Mononuclear cell (primary cell): ENCODE measurements around the gene DIP2B. TPM values are rescaled to one million over a fixed set of nuclear protein-coding genes. Genes with fewer than 3 reads are reported as not detected.
"Not testable (repeated sequence)": the region's sequence is repeated elsewhere in the genome, so short reads cannot be mapped to it uniquely, and the experiment has no call there.

Experiments used
- H3K27me3 ChIP-seq: 2 replicates; pipeline ENCODE4 v1.6.0; 2011; ENCODE audit warnings: low read length, control low read depth; ENCODE audit not compliant: insufficient read depth
- H3K4me1 ChIP-seq: 2 replicates; pipeline ENCODE4 v1.5.1; 2011; ENCODE audit warnings: mild to moderate bottlenecking, low read length, control low read depth; ENCODE audit not compliant: insufficient read depth
- H3K4me3 ChIP-seq: 2 replicates; pipeline ENCODE4 v1.5.1; 2011; ENCODE audit warnings: mild to moderate bottlenecking, low read length, moderate library complexity
- H3K9me3 ChIP-seq: 2 replicates; pipeline ENCODE4 v1.5.1; 2011; ENCODE audit warnings: low read depth, mild to moderate bottlenecking, control low read depth, low read length
- total RNA-seq: library from RNA; depleted of rRNA; stranded (reverse); fragments of >200 nt; gene quantifications from one replicate; pipeline ENCODE4 v1.2.3, GENCODE V29; 2012

DIP2B gene, protein sequence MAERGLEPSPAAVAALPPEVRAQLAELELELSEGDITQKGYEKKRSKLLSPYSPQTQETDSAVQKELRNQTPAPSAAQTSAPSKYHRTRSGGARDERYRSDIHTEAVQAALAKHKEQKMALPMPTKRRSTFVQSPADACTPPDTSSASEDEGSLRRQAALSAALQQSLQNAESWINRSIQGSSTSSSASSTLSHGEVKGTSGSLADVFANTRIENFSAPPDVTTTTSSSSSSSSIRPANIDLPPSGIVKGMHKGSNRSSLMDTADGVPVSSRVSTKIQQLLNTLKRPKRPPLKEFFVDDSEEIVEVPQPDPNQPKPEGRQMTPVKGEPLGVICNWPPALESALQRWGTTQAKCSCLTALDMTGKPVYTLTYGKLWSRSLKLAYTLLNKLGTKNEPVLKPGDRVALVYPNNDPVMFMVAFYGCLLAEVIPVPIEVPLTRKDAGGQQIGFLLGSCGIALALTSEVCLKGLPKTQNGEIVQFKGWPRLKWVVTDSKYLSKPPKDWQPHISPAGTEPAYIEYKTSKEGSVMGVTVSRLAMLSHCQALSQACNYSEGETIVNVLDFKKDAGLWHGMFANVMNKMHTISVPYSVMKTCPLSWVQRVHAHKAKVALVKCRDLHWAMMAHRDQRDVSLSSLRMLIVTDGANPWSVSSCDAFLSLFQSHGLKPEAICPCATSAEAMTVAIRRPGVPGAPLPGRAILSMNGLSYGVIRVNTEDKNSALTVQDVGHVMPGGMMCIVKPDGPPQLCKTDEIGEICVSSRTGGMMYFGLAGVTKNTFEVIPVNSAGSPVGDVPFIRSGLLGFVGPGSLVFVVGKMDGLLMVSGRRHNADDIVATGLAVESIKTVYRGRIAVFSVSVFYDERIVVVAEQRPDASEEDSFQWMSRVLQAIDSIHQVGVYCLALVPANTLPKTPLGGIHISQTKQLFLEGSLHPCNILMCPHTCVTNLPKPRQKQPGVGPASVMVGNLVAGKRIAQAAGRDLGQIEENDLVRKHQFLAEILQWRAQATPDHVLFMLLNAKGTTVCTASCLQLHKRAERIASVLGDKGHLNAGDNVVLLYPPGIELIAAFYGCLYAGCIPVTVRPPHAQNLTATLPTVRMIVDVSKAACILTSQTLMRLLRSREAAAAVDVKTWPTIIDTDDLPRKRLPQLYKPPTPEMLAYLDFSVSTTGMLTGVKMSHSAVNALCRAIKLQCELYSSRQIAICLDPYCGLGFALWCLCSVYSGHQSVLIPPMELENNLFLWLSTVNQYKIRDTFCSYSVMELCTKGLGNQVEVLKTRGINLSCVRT (N-terminal part only)
- total RNA-seq: 39.9 TPM

DNA sequence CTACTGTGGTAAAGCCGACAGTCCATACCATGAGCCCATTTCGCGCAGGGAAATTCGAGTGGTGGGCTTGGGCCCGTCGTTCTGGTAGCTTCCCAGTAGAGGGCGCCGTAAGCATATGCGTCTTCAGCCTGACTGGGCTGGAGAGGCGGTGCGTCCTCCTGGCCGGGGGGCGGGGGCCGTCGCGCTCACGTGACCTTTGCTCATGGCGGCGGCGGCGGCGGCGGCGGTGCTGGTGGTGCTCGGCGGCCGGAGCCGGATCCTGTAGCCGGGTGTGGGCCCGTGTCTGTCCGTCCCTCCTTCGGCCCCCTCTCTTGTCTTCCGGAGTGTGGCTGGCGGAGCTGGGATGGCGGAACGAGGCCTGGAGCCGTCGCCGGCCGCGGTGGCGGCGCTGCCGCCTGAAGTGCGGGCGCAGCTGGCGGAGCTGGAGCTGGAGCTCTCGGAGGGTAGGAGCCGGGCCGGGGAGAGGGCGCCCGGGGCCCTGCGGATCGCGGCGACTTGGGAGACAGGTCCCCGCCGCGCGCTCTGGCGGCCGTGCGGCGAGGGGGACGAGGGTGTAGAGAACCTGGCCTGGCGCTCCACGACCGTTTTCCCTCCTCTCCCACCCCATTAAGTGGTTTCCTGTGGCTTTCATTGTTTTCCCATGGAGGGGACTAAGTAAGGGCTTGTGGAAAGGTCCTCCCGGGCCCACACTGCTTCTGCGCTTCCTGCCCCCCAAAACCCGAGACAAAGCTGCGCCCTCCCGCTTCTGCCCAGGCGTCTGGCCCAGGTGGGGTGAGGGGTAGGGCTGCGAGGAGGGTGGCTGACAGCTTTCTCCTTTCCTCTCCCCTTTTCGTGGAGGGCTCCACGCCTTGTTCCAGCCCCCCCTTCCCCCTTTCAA, at the start of gene DIP2B:
Gene DIP2B, plus strand, starts transcription at position 188 of the 877 bp plus-strand sequence. Its CDS starts 156 bp downstream, at position 344.
- peak within 1 kb of the TSS; percentile 91 for H3K4me3 ChIP-seq
- H3K9me3 ChIP-seq: peaks cover 4% of the 10 kb centered on the region
- H3K4me1 ChIP-seq: peaks cover 44% of the 10 kb centered on the region
- no peaks in the 10 kb centered on the region for H3K27me3 ChIP-seq

DNA sequence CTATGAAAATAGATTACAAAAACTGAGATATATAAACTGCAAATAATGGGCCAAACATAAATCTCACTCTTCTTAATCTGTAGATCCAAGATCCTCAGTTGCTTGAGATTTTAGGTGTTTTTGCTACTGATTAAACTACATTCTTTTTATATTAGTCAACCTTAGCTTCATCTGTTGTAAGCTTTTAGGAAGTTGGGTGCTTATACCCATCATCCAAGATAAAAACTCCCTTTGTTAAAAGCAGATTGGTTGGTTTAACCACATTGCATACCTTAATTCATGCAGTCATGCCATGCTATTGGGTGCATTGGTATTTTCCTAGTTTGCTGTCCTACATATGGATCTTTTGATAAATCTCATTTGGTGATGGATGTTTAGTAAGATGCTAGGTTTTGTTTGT, 46.2 kb upstream of the DIP2B start:
- H3K27me3 ChIP-seq: no peaks in the 10 kb centered on the region

DNA sequence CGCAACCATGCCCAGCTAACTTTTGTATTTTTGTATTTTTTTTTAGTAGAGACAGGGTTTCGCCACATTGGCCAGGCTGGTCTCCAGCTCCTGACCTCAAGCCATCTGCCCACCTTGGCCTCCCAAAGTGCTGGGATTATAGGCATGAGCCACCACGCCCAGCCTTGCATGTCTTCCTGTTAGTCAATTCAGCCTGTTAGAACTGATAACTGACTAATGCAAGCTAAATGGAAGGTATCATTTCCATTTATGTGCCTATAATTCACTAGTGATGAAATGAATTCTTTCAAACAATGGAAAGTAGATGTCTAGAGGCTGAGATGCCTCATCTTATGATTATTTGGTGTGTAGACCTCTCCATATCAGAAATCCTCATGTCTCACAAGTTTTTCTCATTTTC, 37.3 kb upstream of the DIP2B start:
- no peak overlapping the region for H3K4me3 ChIP-seq
- no peaks in the 10 kb centered on the region for H3K27me3 ChIP-seq
- no peaks in the 10 kb centered on the region for H3K4me1 ChIP-seq
- H3K9me3 ChIP-seq: no peaks in the 10 kb centered on the region

More for the DNA sequence above, 46.2 kb upstream of the DIP2B start:
- no peak overlapping the region for H3K4me3 ChIP-seq
- no peaks in the 10 kb centered on the region for H3K4me1 ChIP-seq
- H3K9me3 ChIP-seq: no peaks in the 10 kb centered on the region

DNA sequence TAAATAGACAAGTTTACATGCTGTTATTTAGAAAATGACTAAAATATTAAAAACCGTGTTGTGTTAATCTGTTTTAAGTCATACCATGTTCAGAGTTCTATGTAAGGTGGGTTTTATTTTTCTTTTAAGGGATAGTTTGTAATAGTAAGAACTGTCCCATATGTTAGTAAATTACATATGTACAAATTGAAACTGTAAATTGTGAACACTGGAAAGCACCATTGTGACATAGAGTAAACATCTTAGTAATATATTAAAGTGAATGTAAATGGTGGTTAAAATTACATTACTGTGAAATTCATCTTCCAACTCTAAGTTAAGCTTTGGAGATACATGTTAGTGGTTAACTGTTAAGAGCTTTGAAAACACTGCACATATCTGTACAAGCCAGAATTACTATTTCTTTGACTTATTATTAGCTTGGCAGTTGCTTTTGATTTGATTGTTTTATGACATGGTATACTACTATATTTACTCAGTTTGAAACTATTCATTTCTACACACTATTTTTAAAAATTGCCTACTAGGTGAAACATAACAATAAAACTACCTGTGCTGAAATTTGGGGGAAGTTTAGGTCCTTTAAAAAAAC, 27.4 kb upstream of the DIP2B start:
- H3K9me3 ChIP-seq: no peaks in the 10 kb centered on the region
- no peaks in the 10 kb centered on the region for H3K27me3 ChIP-seq
- H3K4me1 ChIP-seq: no peaks in the 10 kb centered on the region
- no peak overlapping the region for H3K4me3 ChIP-seq

DNA sequence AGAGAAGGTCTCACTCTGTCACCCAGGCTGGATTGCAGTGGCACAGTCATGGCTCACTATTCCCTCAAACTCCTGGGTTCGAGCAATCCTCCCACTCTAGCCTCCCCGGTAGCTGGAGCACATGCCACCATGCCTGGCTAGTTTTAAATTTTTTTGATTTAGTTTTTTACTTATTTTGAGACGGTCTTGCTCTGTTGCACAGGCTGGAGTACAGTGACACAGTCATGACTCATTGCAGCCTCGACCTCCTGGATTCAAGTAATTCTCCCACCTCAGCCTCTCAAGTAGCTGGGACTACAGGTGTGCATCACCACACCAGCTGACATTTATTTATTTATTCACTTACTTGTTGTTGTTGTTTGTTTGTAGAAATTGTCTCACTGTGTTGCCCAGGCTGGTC, 22.2 kb upstream of the DIP2B start:
- no peak overlapping the region for H3K4me3 ChIP-seq
- H3K4me1 ChIP-seq: no peaks in the 10 kb centered on the region
- no peaks in the 10 kb centered on the region for H3K9me3 ChIP-seq
- H3K27me3 ChIP-seq: no peaks in the 10 kb centered on the region

DNA sequence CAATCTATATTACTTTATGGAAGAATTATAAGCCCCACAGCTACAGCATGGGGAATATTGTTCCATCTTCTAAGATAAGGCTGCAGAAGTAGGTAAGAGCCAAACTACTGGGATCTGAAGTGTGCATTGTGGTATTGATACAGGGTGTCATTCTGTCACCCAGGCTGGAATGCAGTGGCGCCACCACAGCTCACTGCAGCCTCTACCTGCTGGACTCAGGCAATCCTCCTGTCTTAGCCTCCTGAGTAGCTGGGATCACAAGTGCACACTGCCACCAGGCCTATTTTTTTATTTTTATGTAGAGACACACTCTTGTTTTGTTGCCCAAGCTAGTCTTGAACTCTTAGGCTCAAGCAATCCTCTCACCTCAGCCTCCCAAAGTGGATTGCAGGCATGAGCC, 21.3 kb upstream of the DIP2B start:
- no peaks in the 10 kb centered on the region for H3K9me3 ChIP-seq
- no peak overlapping the region for H3K4me3 ChIP-seq
- H3K27me3 ChIP-seq: no peaks in the 10 kb centered on the region
- no peaks in the 10 kb centered on the region for H3K4me1 ChIP-seq

DNA sequence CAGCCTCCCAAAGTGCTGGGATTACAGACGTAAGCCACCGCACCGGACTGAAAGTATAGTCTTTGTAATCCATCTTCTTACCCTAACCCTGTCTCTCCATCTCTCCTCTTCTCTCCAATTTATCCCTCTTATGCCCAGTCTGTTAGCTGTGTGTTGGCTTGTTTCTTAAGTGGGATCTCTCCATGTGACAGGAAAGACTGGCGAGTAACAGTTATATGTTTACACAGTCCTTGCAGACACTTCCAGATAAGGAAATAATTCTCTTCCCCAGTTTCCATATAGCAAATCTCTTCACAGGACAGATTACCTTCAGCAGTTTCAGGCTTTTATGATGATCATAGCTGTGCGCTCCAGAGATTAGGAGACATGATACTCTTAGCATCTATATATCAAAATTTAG, 16.0 kb upstream of the DIP2B start:
- Histone ChIP-seq H3K27me3 (no peaks in the 10 kb centered on the region), H3K4me3 (no peak overlapping the region), H3K4me1 (no peaks in the 10 kb centered on the region), H3K9me3 (peaks cover 5% of the 10 kb centered on the region)

DNA sequence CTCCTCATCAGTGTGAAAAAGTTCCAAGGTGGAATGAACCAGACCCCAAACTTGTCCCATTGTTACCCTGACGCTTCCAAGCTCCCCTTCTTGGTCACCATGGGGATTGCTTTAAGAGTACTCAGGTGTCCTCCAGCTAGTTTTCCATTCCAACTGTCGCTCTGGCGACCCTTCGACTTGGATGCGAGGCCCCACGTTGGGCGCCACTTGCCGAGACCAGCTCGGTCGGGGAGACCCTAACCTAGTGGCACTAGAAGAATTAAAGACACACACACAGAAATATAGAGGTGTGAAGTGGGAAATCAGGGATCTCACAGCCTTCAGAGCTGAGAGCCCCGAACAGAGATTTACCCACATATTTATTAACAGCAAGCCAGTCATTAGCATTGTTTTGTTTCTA, 6.7 kb upstream of the DIP2B start:
- not testable (repeated sequence) for H3K4me1 ChIP-seq, H3K4me3 ChIP-seq, H3K27me3 ChIP-seq
- H3K9me3 ChIP-seq: peaks cover 21% of the 10 kb centered on the region

DNA sequence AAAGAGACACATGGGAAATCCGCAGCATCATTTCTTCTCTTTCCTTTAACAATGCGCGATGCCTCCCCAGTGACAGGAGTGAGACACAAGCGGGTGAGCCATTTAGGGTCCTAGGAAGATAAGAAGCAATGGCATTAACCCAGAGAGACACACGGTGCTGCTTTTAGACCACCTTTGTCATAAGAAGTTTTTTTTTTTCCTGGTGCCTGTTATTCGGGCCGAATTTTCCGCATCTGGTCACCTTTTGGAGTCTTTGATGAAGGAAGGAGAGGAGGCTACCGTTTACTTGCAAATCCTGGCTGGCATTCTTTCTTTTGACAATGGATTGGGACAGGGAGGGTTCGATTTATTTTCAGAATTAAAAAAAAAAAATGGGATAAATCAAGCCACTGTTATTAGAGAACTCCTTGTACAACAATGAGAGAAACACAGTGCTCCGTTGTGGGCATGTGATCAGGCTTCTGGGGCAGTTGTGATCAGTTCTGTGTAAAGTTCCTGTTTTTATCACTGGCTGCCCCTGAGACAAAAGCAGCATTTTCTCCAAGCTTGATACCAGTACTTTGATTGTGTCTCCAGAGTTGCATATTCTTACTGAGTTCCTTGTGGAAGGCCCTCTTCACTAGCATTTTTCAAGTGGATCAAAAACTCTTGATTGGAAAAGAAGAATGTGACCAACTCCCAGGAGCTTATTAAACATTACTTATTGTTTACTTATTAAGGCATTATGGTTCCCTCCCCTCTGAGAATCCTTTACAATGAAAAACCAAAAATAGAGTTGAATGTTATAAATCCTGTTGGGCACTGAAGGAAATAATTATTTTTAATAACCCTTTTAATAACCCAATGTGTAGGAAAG, 1.1 kb downstream of the DIP2B start:
- H3K4me1 ChIP-seq: peaks cover 44% of the 10 kb centered on the region
- peaks cover under 1% of the 10 kb centered on the region for H3K9me3 ChIP-seq
- H3K4me3 ChIP-seq: peak overlapping the region; percentile 91
- no peaks in the 10 kb centered on the region for H3K27me3 ChIP-seq

DNA sequence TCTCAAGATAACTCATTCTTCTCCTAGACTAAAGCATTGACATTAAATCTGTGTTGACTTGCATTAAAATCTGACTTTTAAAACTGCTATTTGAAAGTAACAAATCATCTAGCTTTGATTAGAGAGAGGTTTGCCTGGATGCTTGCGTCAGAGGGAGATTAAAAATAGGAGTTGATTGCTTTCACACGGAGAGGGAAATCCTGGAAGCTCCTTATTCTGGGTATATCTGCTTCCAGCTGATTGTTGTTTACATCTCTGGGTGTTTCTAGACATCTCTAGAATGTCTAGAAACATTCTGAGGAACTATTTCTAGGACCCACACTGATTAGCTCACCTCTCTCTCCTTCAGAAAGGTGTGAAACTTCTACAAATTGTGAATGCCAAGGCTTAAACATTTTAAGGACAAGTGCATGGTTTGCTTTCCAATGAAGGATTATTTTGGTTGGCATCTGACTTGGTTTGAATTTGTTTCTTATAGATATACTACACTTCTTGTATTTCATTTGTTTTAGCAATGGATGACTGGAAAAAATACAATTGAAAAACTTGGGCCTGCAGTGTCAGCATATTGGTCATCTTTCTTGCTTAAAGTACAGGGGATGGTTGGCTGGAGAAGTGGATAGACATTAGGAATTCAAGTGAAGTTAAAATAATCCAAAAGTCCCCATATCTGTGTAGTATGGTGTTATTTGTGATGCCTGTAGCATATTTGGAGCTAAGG, 2.1 kb downstream of the DIP2B start:
- Histone ChIP-seq H3K27me3 (no peaks in the 10 kb centered on the region), H3K4me1 (peaks cover 44% of the 10 kb centered on the region), H3K4me3 (no peak overlapping the region), H3K9me3 (no peaks in the 10 kb centered on the region)

DNA sequence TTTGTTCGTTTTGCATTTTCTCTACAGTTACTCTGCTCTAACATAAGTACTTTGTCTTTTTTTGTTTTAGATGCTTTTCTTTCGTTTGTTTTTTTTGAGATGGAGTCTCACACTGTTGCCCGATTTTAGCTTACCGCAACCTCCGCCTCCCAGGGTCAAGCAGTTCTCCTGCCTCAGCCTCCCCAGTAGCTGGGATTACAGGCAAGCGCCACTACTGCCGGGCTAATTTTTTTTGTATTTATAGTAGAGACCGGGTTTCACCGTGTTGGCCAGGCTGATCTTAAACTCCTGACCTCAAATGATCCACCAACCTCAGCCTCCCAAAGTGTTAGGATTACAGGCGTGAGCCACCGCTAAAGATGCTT, 2.7 kb downstream of the DIP2B start:
- no peaks in the 10 kb centered on the region for H3K9me3 ChIP-seq
- no peak overlapping the region for H3K4me3 ChIP-seq
- no peaks in the 10 kb centered on the region for H3K27me3 ChIP-seq
- peaks cover 44% of the 10 kb centered on the region for H3K4me1 ChIP-seq

DNA sequence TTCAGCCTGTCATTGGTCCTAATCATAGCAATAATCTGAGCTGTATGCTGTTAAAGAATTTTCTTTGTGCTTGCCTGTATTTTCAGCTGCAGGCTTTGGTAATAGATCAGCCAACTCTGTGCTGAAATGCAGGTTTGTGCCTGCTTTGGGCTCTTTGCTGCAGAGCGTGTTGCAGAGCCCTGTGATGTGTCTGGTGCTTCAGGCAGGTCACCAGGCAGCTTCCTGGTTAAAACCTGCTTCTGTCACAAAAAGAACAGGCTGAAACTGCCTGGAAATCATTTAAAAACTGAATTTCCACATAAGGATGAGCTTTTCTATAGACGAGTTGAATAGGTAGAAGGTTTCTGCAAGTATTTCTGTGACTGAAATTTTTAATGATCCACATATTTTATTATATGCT, 3.1 kb downstream of the DIP2B start:
- Histone ChIP-seq H3K4me1 (peaks cover 49% of the 10 kb centered on the region), H3K9me3 (no peaks in the 10 kb centered on the region), H3K27me3 (no peaks in the 10 kb centered on the region), H3K4me3 (no peak overlapping the region)

DNA sequence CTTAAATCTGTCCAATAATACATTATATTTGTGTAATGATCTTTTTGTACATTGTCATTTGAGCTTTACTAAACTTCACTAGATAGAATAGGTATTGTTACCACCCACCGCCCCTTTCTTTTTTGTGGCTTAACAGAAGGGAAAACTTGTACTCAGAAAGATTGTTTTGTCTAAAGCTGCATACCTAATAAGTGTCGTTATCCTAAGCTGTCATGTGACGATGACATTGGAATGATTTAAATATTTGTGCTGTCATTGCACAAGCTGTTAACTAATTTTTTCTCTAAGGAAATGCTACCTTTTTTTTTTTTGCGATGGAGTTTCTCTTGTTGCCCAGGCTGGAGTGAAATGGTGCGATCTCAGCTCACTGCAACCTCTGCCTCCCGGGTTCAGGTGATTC, 3.6 kb downstream of the DIP2B start:
- H3K4me3 ChIP-seq: no peak overlapping the region
- no peaks in the 10 kb centered on the region for H3K9me3 ChIP-seq
- H3K4me1 ChIP-seq: peaks cover 54% of the 10 kb centered on the region
- no peaks in the 10 kb centered on the region for H3K27me3 ChIP-seq
